CD14-positive monocyte (primary cell): ENCODE measurements around the gene GAS1. TPM values are rescaled to one million over a fixed set of nuclear protein-coding genes. Genes with fewer than 3 reads are reported as not detected.

Source experiments
- DNase-seq, 3 donors: peaks; one replicate each; pipeline ENCODE4 v3.0.0-alpha.2; 2011 to 2022
- H2AFZ ChIP-seq: 2 replicates; pipeline ENCODE4 v1.6.0; 2012; ENCODE audit warnings: mild to moderate bottlenecking, low read depth, low read length, inconsistent platforms; ENCODE audit not compliant: insufficient read depth, poor library complexity, severe bottlenecking
- H3K27ac ChIP-seq, 2 donors: 1 replicate in 1 of 2; 2 replicates in 1 of 2; pipeline ENCODE4 v1.5.1; 2012 to 2013; ENCODE audit warnings: low read length in 2 of 2, control low read depth in 1 of 2, inconsistent platforms in 1 of 2, low read depth in 1 of 2, mild to moderate bottlenecking in 1 of 2
- H3K27me3 ChIP-seq, 2 donors: one replicate each; pipeline versions ENCODE4 v1.6.0 to v1.6.1; 2011 to 2013; ENCODE audit warnings: low read length in 2 of 2; ENCODE audit not compliant: control insufficient read depth in 2 of 2, insufficient read depth in 2 of 2
- H3K36me3 ChIP-seq, 2 donors: replicated peaks in 1 of 2; 1 replicate in 1 of 2; 2 replicates in 1 of 2; pipeline versions ENCODE4 v1.5.1 to v1.6.1; 2012 to 2013; ENCODE audit warnings: low read length in 2 of 2, control low read depth in 1 of 2, inconsistent platforms in 1 of 2, mild to moderate bottlenecking in 1 of 2; ENCODE audit not compliant: insufficient read depth in 2 of 2, control insufficient read depth in 1 of 2
- H3K4me1 ChIP-seq, 2 donors: 1 replicate in 1 of 2; 2 replicates in 1 of 2; pipeline versions ENCODE4 v1.5.1 to v1.6.1; 2012 to 2013; ENCODE audit warnings: low read length in 2 of 2, control low read depth in 1 of 2, inconsistent platforms in 1 of 2, mild to moderate bottlenecking in 1 of 2, moderate library complexity in 1 of 2; ENCODE audit not compliant: insufficient read depth in 2 of 2, control insufficient read depth in 1 of 2
- H3K4me2 ChIP-seq: replicated peaks from 2 replicates; pipeline ENCODE3; 2012; ENCODE audit warnings: low read length, moderate library complexity, mild to moderate bottlenecking; ENCODE audit not compliant: poor library complexity, severe bottlenecking; ENCODE audit errors: extremely low read depth
- H3K4me3 ChIP-seq, 3 experiments: fragments of 200-600 bp in 1 of 3; sonication (generic) in 1 of 3; replicated peaks in 1 of 3; 1 replicate in 2 of 3; 2 replicates in 1 of 3; pipeline ENCODE4 v1.5.1; 2011 to 2013; ENCODE audit warnings: low read length in 3 of 3, mild to moderate bottlenecking in 3 of 3, control low read depth in 2 of 3, low read depth in 2 of 3, inconsistent platforms in 1 of 3, moderate library complexity in 1 of 3
- H3K79me2 ChIP-seq: 2 replicates; pipeline ENCODE4 v1.6.0; 2012; ENCODE audit warnings: mild to moderate bottlenecking, control low read depth, inconsistent platforms, low read length, moderate library complexity; ENCODE audit not compliant: insufficient read depth
- H3K9ac ChIP-seq: 2 replicates; pipeline ENCODE4 v1.6.0; 2017; ENCODE audit warnings: low read length, mild to moderate bottlenecking; ENCODE audit not compliant: insufficient read depth, poor library complexity, severe bottlenecking
- H3K9me3 ChIP-seq, 2 donors: replicated peaks in 1 of 2; 1 replicate in 1 of 2; 2 replicates in 1 of 2; pipeline versions ENCODE4 v1.5.1 to v1.6.1; 2012 to 2013; ENCODE audit warnings: low read length in 2 of 2, control low read depth in 1 of 2; ENCODE audit not compliant: control insufficient read depth in 1 of 2, insufficient read depth in 1 of 2
- H4K20me1 ChIP-seq: 2 replicates; pipeline ENCODE4 v1.6.0; 2012; ENCODE audit warnings: mild to moderate bottlenecking, low read length, control low read depth, moderate library complexity; ENCODE audit not compliant: insufficient read depth
- H3K27ac Mint-ChIP-seq, 7 donors: one replicate each; pipeline ENCODE4 v1.8.0; 2020; ENCODE audit warnings: mild to moderate bottlenecking in 7 of 7, mixed read lengths in 7 of 7, moderate library complexity in 6 of 7, inconsistent platforms in 2 of 7
- H3K27me3 Mint-ChIP-seq, 3 donors: one replicate each; pipeline ENCODE4 v1.8.0; 2021 to 2022; ENCODE audit warnings: low read depth in 3 of 3, mild to moderate bottlenecking in 3 of 3, mixed read lengths in 3 of 3, moderate library complexity in 3 of 3, inconsistent platforms in 1 of 3
- H3K36me3 Mint-ChIP-seq, 2 donors: one replicate each; pipeline ENCODE4 v1.8.0; 2020; ENCODE audit warnings: mixed read lengths in 2 of 2, inconsistent platforms in 1 of 2, mild to moderate bottlenecking in 1 of 2
- H3K4me1 Mint-ChIP-seq: one replicate; pipeline ENCODE4 v1.8.0; 2020; ENCODE audit warnings: mild to moderate bottlenecking, mixed read lengths
- H3K4me3 Mint-ChIP-seq, 2 donors: one replicate each; pipeline ENCODE4 v1.8.0; 2020; ENCODE audit warnings: mild to moderate bottlenecking in 2 of 2, mixed read lengths in 2 of 2, moderate library complexity in 1 of 2
- H3K9me3 Mint-ChIP-seq, 7 donors: one replicate each; pipeline ENCODE4 v1.8.0; 2020 to 2022; ENCODE audit warnings: mixed read lengths in 7 of 7, mild to moderate bottlenecking in 6 of 7, moderate library complexity in 6 of 7, inconsistent platforms in 2 of 7
- WGBS: methylation state at CpG from one replicate; pipeline ENCODE4 v1.1.5; 2013; ENCODE audit warnings: missing lambda C conversion rate; ENCODE audit not compliant: insufficient coverage; 5-methylcytosine and 5-hydroxymethylcytosine counted together
- intact Hi-C, 2 donors: fragments of 100-400 bp; cut with micrococcal nuclease; formaldehyde crosslinking; loops; one replicate each; pipeline versions ENCODE4 v1.15.0 to v1.15.1; 2023
- polyA plus RNA-seq, 3 donors: library from polyadenylated mRNA; depleted of rRNA in 1 of 3; unstranded in 2 of 3; stranded (reverse) in 1 of 3; fragments of 300-500 nt in 2 of 3; fragments of >200 nt in 1 of 3; fragmentation: Illumina TruSeq in 2 of 3; gene quantifications; 1 replicate in 2 of 3; 2 replicates in 1 of 3; pipeline ENCODE4 v1.2.3, GENCODE V29; 2012 to 2021
- TF ChIP-seq, protein P1 (sequence below): fragments of 200-600 bp; IDR thresholded peaks from one replicate; pipeline ENCODE4 v1.8.0; 2022; ENCODE audit warnings: antibody characterized with exemption, mild to moderate bottlenecking

The GAS1 gene
- polyA plus RNA-seq, 3 donors, result 0.12 to 0.20 (median 0.18) TPM

DNA sequence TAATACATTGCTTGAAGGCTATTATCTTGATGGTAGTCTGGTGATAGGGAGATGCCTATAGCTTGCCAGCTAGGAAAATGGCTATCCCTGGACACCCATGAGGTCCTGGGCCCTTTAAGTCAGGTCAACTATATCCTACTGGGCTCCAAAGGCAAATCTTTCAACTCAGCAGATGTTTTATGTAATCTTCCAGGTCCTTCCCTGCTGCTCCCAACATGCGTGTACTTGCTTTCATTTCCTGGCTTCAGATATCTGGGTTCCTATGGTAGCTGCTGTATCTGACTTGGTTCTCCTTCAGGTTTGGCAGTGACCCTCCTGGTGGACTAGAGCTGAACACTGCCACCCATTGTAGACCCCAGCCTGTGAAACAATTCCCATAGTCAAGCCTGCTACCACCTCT, 32.4 kb upstream of the GAS1 start:
- Mint-ChIP-seq H3K4me3 (no peak overlapping the region), H3K4me1 (no peaks in the 10 kb centered on the region), H3K36me3 (no peaks in the 10 kb centered on the region), H3K27me3 (peaks cover 1 to 4% (median 2%) of the 10 kb centered on the region in 3 donors), H3K27ac (no peak overlapping the region), H3K9me3 (peaks cover 0 to 3% (median 0%) of the 10 kb centered on the region in 7 donors)
- Histone ChIP-seq H3K4me2 (no peak overlapping the region), H3K9me3 (no peaks in the 10 kb centered on the region), H4K20me1 (no peaks in the 10 kb centered on the region), H3K79me2 (no peaks in the 10 kb centered on the region), H3K36me3 (no peaks in the 10 kb centered on the region), H3K27me3 (no peaks in the 10 kb centered on the region), H3K9ac (no peak overlapping the region), H3K4me3 (no peak overlapping the region), H3K27ac (no peak overlapping the region), H2AFZ (no peak overlapping the region), H3K4me1 (no peaks in the 10 kb centered on the region)
- TF ChIP-seq, protein P1, sequence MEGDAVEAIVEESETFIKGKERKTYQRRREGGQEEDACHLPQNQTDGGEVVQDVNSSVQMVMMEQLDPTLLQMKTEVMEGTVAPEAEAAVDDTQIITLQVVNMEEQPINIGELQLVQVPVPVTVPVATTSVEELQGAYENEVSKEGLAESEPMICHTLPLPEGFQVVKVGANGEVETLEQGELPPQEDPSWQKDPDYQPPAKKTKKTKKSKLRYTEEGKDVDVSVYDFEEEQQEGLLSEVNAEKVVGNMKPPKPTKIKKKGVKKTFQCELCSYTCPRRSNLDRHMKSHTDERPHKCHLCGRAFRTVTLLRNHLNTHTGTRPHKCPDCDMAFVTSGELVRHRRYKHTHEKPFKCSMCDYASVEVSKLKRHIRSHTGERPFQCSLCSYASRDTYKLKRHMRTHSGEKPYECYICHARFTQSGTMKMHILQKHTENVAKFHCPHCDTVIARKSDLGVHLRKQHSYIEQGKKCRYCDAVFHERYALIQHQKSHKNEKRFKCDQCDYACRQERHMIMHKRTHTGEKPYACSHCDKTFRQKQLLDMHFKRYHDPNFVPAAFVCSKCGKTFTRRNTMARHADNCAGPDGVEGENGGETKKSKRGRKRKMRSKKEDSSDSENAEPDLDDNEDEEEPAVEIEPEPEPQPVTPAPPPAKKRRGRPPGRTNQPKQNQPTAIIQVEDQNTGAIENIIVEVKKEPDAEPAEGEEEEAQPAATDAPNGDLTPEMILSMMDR, result no peak
- no peak for DNase-seq
- intact Hi-C loops, result no loop called here
- 86% methylated on average over 1 of the region's 1 CpG for WGBS

DNA sequence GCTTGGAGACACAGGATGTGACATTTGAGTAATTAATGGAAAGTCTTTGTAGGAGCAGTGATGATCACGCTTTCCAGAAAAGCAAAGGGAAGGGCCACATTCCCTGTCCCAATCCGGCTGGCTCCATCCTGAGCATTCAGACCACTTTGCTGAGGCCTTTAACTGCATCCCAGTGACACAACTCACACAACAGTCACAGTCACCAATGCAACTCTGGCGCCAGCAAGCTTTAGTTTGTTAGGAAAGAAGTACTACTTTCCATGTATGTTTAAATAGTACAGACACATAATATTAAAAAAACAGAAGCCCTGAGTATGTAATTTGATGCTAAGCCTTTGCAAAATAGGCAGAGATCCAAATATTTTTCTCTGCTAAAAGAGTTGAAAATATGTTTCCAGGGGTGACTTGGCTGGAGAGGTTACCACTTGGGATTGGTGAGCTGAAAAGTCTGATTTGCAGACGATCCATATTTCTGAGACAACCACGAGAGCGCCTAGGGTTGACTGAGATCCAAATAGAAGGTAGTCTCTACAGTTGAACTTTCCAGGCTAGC, 31.7 kb upstream of the GAS1 start:
- Histone ChIP-seq H3K4me2 (no peak overlapping the region), H3K27me3 (no peaks in the 10 kb centered on the region), H4K20me1 (no peaks in the 10 kb centered on the region), H3K4me3 (no peak overlapping the region), H3K79me2 (no peaks in the 10 kb centered on the region), H3K27ac (no peak overlapping the region), H3K4me1 (no peaks in the 10 kb centered on the region), H3K9ac (no peak overlapping the region), H2AFZ (no peak overlapping the region), H3K36me3 (no peaks in the 10 kb centered on the region), H3K9me3 (no peaks in the 10 kb centered on the region)
- H3K27ac Mint-ChIP-seq, result no peak overlapping the region
- 88% methylated on average over 5 of the region's 6 CpGs for WGBS
- no peak overlapping the region for H3K4me3 Mint-ChIP-seq
- TF ChIP-seq, protein P1, result no peak
- peaks cover 2 to 4% (median 2%) of the 10 kb centered on the region in 3 donors for H3K27me3 Mint-ChIP-seq
- no peaks in the 10 kb centered on the region for H3K36me3 Mint-ChIP-seq
- DNase-seq, result no peak
- intact Hi-C loops, result no loop called here
- no peaks in the 10 kb centered on the region for H3K4me1 Mint-ChIP-seq
- H3K9me3 Mint-ChIP-seq, result peaks cover 0 to 3% (median 0%) of the 10 kb centered on the region in 7 donors
